Stimulated activated CD4-positive, alpha-beta T cell treated with anti-CD3 and anti-CD28 coated beads, Interleukin-12 subunit alpha, Interleukin-12 subunit beta, amount 100 ng/mL, for 48 hours (primary cell): Measurements from ENCODE around the gene GABARAPL2.
"Not testable (repeated sequence)": the region's sequence is repeated elsewhere in the genome, so short reads cannot be mapped to it uniquely, and the experiment has no call there.

ENCODE experiments used
- DNase-seq, 3 donors: peaks; one replicate each; pipeline ENCODE4 v3.0.0-alpha.2; 2020; ENCODE audit warnings: low read depth in 2 of 3, low spot score in 1 of 3

The GABARAPL2 gene, protein sequence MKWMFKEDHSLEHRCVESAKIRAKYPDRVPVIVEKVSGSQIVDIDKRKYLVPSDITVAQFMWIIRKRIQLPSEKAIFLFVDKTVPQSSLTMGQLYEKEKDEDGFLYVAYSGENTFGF

DNA sequence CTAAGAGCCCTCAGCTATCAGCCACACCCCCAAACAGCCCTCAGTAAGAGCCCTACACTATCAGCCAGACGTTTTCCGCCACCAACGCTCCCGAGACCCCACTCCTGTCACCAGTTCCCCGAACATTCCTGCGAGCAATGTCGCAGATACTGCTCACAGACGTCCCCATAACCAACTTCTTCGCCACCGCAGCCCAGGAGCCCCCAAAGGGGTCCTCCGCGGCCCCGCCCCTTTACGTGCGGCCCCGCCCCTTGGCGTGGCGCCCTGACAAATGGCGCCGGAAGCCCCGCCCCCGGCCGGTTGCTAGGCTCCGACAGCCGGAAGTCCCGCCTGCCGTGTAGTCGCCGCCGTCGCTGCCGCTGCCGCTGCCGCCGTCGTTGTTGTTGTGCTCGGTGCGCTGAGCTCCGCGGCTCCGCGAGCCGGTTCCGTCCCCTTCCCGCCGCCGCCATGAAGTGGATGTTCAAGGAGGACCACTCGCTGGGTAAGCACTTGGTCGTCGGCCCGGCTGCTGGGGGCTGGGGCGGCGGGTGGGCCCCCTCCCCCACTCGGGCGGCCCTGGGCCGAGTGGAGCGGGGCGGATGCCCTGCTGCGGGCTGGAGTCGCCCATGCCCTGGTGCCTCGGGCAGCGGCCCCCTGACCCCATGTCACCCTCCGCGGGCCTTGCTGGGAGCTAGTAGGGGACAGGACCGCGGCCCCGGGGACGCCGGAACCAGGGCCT lies at the start of gene GABARAPL2:
Gene GABARAPL2, plus strand, starts transcription at position 340 of the 718 bp plus-strand sequence. Its CDS starts 108 bp downstream, at position 448.
- DNase-seq, result peak; percentile 75 to 88 (median 84)

DNA sequence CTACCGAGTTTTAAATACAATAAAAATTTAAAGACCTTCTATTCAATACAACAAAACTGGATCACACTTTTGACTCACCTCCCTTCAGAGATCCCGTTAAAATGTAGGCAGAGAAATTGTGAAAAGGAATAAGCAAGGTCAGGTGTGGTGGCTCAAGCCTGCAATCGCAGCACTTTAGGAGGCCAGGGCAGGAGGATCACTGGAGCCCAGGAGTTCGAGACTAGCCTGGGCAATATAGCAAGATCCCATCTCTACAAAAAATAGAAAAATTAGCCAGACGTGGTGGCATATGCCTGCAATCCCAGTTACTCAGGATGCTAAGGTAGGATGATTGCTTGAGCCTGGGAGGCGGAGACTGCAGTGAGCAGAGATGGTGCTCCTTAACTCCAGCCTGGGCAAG lies 47.0 kb upstream of the GABARAPL2 start:
- DNase-seq, result no peak

DNA sequence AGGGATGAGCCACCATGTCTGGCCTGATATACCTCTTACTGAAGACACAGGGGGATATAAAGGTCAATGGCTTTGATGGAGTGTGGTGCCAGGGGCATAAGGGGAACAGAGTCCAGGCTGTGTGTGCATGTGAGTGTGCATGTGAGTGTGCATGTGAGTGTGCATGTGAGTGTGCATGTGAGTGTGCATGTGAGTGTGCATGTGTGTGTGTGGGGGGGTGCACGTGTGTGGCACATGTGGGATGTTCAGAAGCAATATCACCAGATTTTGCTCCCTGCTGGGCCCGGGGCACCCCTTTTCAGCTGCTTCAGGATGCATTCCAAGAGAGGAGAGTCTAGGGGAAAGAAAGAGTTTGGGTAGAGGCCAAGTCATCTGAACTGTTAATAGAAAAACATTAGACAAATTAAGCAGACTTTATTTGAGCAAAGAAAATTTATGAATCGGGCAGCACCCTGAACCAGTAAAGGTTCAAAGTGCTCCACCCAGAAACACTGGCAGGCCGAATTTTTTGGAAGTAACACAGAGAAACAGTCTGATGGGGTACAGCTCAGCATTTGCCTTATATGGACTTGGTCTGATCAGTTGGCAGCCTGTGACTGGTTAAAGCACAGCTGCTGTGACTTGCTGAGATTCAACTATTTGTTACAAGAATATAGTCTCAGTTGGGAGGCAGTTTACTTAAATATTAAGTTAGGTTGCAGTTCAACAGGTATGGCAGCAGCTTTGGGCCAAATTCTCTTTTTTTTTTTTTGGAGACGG lies 40.0 kb upstream of the GABARAPL2 start:
- DNase-seq, result no peak

DNA sequence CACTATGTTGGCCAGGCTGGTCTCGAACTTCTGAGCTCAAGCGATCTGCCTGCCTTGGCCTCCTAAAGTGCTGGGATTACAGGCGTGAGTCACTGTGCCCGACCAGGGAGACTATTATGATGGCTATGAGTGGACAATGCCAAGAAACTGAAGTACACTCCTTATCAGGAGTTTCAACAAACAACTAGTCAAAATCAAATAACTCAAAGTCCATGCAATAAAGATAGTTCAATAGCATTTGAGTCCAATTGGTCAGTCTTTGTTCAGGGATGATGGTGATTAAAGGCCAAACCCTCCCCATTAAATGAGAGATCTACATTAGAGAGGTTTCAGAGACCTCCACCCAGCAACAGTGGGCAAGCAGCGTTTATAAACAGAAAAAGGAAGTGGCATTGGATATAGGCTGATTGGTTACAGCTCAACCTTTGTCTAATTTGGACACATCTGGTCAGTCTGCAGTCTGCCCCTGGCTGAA lies 38.3 kb upstream of the GABARAPL2 start:
- no peak for DNase-seq

DNA sequence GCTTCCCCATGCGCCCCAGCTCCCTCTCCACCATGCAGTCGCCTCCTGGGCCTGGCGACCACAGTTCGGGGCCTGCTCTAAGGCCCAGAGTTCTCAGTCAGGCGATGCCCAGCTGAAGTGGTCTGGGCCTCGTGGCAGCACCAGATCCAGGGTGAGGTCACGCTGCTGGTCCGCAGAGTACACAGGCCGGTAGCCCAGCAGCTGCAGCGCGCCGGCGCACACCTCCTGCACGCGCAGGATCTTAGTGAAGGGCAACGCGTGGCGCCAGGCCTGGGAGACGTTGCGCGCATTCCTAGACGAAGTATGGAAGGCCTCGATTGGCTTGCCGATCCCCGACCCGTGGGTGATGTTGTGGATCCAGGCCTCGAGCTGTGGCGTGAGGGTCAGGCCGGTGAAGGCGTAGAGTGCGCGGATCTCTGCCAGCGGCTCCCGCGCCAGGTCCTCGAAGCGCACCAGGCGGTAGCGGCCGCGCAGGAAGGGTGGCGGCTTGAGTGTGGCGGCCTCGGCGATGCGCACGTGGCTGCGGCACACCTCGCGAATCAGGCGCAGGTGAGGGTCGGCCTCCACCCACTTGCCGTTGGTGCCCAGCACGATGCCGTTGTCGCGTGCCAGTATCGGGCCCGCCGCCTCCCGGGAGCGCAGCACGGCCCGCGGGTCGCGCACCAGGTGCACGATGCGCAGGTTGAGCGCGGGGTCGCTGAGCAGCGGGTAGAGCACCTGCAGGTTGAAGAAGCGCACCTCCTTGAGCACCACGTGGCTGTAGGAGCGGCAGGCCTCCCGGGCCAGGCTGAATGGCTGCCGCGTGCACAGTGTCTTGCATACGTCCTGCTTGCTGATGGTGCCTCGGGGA lies 36.9 kb upstream of the GABARAPL2 start:
- DNase-seq, result no peak

DNA sequence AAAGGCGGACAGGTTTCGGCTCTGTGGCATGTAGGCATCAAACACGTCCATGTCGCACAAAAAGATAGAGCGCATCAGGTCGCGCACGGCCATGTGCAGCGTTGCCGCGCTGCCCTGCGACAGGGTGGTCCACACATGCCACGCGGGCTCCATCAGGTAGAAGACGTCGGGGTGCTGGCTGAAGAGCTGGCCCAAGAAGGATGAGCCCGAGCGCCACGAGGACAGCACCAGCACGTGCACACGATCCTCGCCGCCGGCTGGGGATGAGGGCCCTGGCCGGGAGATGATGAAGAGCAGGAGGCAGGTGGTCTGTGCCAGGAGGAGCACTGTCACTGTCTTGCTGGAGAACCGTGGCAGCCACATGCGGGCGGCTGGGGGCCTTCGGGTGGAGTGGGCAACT lies 36.2 kb upstream of the GABARAPL2 start:
- no peak for DNase-seq

DNA sequence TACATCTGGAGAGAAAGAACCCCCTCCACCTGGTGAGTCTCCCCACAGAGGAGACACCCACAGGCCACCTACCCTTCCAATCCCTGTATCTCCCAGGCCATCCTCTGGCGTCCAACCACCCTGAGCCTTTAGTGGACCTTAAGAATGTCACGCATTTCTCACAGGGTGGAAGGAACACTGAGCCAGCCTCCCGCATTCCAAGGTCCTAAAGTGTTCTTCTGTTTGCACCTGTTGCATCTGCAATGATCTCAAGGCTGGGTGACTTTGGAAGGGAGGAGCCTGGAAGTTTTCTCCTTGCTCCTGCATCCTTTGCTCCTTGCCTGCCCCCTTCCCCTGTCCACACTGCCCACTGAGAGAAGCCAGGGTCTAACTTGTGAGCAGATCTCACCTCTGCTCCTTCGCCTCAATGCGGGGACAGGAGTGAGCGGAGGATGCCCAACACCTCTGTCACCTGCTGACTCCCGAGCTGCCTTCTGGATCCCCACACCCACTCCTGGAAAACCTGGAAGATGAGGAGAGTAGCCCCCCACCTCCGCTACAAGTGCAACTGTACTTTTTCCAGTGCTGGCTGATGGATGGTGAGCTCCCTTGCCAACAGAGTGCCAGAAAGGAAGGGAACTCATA lies 33.9 kb upstream of the GABARAPL2 start:
- DNase-seq, result no peak

DNA sequence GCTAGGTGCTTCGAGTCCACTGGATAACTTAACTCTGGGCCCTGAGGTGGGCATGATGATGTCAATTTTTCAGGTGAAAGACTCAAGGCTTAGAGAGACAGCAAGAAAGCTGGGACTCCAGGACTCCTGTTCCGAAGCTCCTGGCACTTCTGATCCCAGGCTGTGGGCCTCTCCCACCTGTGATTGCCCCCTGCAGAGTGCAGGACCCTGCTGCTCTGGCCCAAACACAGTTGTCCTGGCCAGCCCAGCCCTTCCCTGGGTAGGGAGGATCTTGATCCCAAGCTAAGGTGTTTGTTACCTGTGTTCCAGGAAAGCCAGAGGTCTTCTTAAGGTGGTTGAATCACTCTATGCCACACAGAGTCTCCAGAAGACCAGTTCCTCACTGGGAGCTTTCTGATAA lies 33.4 kb upstream of the GABARAPL2 start:
- DNase-seq, result no peak

DNA sequence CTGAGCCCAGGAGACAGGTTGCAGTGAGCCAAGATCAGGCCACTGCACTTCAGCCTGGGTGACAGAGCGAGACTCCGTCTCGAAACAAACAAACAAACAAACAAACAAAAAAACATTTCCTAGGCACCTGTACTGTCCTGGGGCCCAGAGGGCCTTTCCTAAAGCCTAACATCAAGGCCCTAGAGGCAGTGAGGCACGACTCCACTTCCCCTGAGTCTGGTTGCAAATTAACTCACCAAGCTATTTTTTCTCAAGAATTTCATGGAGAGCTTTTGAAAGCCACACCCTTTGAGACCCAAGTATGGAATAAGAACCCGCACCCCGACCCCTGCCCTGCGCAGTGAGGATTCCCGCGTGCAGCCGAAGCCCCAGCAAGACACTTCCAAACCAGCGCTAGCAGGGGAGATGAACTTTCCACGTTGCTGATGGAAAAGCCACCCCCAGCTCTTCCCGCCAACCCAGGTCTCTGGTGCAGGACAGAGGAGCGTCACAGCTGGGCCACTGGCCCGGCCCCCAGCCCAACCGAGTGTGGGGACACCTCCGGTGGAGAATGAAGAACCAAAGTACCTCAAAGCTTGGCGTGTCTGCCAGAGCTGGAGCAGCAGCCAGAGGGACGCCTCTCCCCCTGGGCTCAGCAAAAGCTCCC lies 31.5 kb upstream of the GABARAPL2 start:
- DNase-seq, result no peak

DNA sequence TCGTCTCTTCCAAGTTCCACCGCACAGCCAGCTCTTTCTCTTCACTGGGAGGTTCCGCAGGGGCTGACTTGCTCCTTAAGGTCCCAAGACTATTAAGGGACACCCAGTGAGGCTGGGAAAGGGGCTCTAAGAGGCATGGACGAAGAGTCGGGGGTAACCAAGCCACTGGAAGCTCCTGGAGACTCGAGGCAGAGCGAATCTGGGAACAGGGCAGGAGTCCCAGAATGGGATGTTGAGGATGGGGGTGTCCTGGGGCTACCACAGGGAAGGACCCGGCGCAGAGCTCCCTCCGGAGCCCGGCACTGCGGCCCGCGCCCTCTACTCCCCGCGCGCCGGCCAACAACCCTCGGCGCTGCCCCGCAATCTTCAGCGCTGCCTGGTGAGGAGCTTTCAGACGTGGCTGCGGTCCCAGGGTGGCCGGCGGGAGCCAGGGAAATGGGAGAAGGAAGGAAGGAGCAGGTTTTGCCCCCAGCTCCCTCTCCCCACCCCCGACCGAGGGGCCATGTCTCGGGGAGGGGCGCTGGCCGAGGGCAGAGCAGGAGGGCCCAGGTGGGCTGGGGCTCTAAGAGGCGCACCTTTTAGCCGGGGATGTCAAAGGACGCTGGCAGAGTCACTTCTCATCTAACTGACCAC lies 30.9 kb upstream of the GABARAPL2 start:
- DNase-seq, result no peak

DNA sequence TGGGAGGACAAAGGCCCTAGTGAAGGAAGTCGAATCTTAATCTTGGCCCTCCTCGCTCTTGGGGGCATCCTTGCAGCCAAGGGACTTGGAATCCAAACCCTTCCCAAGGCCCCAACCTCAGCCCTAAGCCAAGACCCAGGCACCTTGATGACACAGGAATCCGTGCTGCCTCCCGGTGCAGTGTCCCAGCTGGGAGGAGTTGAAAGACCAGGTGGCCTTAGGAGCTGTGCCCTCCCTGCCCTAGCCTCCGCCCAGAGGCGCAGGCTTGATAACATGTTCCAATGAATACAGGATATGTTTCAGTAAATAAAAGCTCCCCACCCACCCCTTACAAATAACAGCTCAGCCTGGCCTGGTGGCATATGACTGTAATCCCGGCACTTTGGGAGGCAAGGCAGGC lies 30.3 kb upstream of the GABARAPL2 start, which contains the start of gene CHST5:
Gene CHST5, minus strand, starts transcription at position 208 of the 400 bp plus-strand sequence. CDS start 5,724 bp downstream, outside the sequence.
- DNase-seq, result no peak

DNA sequence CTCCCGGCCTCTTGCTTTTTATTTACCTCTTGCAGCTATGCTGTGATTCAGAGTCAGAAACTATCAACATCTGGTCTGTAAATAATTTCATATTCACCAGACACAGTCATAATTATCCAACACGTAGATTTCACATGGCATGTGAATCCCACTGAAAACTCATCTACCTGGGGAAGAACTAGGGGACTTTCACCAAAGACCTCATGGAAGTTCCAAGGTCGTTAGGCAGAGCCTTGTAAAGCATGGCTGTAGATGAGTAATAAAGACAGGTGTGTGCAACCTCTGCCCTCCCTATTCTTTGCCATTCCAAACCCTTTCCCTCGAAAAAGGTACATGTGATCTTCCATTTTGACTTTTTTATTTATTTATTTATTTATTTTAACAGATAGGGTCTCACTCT lies 28.4 kb upstream of the GABARAPL2 start:
- no peak for DNase-seq

DNA sequence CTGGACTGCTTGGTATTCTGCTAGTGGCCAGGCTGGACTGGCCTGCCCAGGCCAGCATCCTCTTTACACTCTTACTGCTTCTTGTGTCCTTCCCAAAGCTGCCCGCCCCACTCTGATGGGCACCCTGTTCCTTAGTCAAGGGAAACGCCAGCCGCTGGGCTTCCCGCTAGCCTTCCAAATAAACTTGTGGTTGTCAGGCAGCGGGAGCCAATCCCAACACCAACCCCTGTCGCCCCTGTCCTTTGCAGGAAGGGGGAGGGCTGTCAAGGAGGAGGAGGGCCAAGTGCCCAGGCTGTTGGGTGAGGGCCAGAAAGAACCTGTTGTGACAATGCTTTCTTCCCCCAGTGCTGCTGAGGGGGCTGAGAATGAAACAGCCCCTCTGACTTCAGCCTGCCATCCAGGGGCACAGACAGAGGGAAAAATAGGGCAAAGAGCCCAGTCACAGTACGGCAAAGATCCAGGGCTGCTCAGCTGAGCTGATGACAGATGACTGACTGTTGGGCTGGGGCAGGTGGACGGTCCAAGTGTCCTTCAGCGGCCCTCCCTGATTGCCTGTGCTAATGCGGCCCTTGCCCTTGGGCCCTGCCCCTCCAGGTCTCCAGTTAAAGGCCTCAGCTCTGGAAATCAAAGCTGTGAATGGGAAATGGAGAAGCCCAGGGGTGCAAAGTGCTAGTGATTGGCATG lies 27.2 kb upstream of the GABARAPL2 start:
- DNase-seq, result not testable (repeated sequence)

DNA sequence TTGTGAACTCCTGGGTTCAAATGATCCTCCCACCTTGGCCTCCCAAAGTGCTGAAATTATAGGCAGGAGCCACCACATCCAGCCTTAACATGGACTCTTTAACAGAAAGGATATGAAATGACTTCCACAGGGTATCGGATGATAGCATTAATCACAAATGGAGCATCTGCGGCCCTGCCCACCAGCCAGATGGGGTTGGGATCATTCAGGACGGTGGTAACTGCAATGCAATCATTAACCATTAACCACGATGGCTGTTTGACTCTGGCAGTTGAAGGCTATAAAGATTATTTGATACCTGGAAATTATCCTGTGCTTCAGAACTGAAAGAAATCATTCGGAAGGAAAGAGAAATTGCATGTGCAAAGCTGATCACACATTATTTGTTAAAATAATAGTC lies 24.9 kb upstream of the GABARAPL2 start:
- DNase-seq, result no peak

DNA sequence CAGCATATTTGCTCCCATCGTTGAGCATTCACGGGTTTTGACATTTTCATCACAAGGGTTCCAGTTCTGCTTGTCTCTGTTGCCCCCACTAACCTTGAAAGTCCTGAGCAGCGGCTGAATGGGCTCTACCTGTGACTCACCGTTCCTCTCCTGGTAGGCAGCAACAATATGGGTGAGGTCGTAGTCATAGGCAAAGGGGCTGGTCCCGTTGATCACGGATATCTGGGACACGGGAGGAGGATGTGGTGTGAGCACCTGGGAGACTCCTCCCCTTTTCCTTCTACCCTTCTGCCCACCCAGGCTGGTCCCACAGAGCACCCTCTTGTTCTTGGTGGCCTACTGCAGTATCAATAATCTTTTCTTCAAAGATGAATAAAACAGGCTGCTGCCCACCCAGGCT lies 23.7 kb upstream of the GABARAPL2 start:
- DNase-seq, result not testable (repeated sequence)

DNA sequence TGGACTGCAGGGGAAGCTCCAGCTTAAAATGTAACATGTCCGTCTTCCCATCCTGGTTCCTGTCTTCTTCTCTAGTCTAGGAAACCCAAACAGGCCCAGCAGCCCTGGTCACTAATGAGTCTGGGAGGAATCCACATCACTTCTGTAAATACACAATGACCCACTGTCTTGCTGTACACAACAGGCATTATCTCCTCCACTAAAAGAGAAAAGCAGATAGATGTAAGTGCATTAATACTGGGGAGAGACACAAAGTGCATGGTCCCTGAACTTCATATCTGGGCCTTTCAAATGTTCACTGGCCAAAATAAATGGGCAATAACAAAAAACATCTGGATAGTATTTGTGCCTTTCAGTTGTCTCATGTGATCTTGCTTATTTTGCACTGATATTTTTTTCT lies 20.3 kb upstream of the GABARAPL2 start:
- not testable (repeated sequence) for DNase-seq

DNA sequence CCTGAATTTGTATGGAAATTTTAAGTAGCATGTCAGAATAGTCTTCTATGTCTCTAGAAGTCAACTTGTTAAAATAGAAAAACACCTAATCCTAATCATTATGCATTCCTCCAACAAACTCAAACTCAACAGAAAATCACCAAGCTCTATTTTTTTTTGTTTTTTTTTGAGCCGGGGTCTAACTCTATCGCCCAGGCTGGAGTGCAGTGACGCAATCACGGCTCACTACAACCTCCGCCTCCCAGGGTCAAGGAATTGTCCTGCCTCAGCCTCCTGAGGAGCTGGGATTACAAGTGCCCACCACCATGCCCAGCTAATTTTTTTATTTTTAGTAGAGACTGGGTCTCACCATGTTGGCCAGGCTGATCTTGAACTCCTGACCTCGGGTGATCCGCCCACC lies 19.9 kb upstream of the GABARAPL2 start:
- DNase-seq, result no peak

DNA sequence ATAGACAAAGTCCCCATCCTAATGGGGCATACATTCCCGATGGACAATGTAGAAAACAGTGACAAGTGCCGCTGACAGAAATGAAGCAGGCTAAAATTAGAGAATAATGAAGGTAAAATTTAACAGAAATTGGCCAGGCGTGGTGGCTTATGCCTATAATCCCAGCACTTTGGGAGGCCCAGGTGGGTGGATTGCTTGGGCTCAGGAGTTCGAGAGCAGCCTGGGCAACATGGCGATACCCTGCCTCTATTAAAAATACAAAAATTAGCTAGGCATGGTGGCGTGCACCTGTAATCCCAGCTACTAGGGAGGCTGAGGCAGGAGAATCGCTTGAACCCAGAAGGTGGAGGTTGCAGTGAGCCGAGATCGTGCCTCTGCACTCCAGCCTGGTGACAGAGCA lies 17.7 kb upstream of the GABARAPL2 start:
- not testable (repeated sequence) for DNase-seq

DNA sequence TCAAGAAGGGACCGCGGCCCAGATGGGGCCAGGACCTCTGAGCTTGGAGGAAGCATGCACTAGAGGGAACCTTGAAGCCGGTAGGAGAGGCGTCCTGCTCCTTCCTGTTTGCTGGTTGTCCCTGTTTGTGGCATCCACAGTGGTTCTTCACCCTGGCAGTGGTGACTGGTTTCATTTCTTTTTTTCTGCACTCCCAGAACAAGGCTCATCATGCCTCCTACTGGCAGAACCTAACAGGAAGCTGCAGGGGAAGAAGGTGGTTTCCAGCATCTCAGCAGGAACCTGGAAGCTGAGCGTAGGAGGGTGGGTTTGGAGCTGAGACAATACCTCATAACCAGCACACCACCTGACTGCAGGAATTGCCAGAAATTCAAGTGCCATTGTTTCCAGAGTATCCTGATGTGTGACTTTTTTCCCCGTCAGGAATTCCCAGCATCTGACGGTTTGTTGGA lies 15.9 kb upstream of the GABARAPL2 start:
- DNase-seq, result peak in 2 of 3 donors; percentile 13 to 28
